A549 (cell line): ENCODE results near the gene ZSCAN12. TPM values are rescaled to one million over a fixed set of nuclear protein-coding genes. Genes with fewer than 3 reads are reported as not detected.

Experiments
- ATAC-seq, 2 experiments: fragments of 200-7000 bp in 1 of 2; fragments of >200 bp in 1 of 2; cut with Nextera tagmentation in 1 of 2; cut with Tn5 transposase in 1 of 2; 3 replicates each; pipeline versions ENCODE4 v1.8.0 to v1.9.1; 2018 to 2020; ENCODE audit warnings: mild to moderate bottlenecking in 1 of 2, moderate library complexity in 1 of 2
- CTCF ChIA-PET: fragments of 300-600 bp; sonication (Branson Sonifier 250); formaldehyde crosslinking; extraction: SDS; loops from one replicate; lab custom pipeline; 2021; ENCODE audit warnings: antibody characterized with exemption, inconsistent platforms; lab: Yijun Ruan, JAX
- POLR2A ChIA-PET: fragments of 350-600 bp; formaldehyde crosslinking; extraction: SDS; loops from one replicate; lab custom pipeline; 2021; ENCODE audit warnings: antibody characterized with exemption, inconsistent platforms; lab: Yijun Ruan, JAX
- DNase-seq, 2 experiments: peaks; one replicate each; pipeline versions ENCODE4 v3.0.0 to v3.0.0-alpha.2; 2011 to 2016; ENCODE audit warnings: low read depth in 1 of 2, low spot score in 1 of 2
- FAIRE-seq: peaks from 2 replicates; lab custom pipeline; 2011; peaks lifted over from hg19 to GRCh38; lab: Jason Lieb, UNC
- H3K27ac ChIP-seq, 2 experiments: fragments of >200 bp; sonication (Bioruptor Twin); formaldehyde crosslinking; 3 replicates each; pipeline ENCODE4 v1.5.1; 2016 to 2017
- H3K4me1 ChIP-seq: fragments of >200 bp; sonication (Bioruptor Twin); formaldehyde crosslinking; 3 replicates; pipeline ENCODE4 v1.6.1; 2016
- H3K4me2 ChIP-seq: fragments of >200 bp; sonication (Bioruptor Twin); formaldehyde crosslinking; 3 replicates; pipeline ENCODE4 v1.6.1; 2016
- H3K4me3 ChIP-seq: fragments of >200 bp; sonication (Bioruptor Twin); formaldehyde crosslinking; 3 replicates; pipeline ENCODE4 v1.5.1; 2016
- H3K9me3 ChIP-seq: fragments of >200 bp; sonication (Bioruptor Twin); formaldehyde crosslinking; 3 replicates; pipeline ENCODE4 v1.6.1; 2016
- BCL3 ChIP-seq: fragments of >200 bp; sonication (Bioruptor Twin); formaldehyde crosslinking; IDR thresholded peaks from 3 replicates; pipeline ENCODE4 v1.6.1; 2016
- CBX2 ChIP-seq: fragments of 200-600 bp; sonication (generic); IDR thresholded peaks from 2 replicates; pipeline ENCODE4 v1.6.1; 2016; ENCODE audit warnings: low read depth, mild to moderate bottlenecking, borderline replicate concordance
- E2F6 ChIP-seq: IDR thresholded peaks from 2 replicates; pipeline ENCODE4 v1.6.1; 2012; ENCODE audit warnings: low read depth, borderline replicate concordance
- EP300 ChIP-seq, 2 experiments: fragments of >200 bp; sonication (Bioruptor Twin); formaldehyde crosslinking; IDR thresholded peaks; 2 replicates in 1 of 2; 3 replicates in 1 of 2; pipeline ENCODE4 v1.6.1; 2016 to 2017
- ESRRA ChIP-seq: fragments of 150-350 bp; IDR thresholded peaks from 2 replicates; pipeline ENCODE4 v1.6.1; 2014; ENCODE audit warnings: mild to moderate bottlenecking, low read length, borderline replicate concordance
- FOSB ChIP-seq: fragments of 250-450 bp; sonication (Bioruptor Pico); IDR thresholded peaks from 2 replicates; pipeline ENCODE4 v1.5.0; 2020; ENCODE audit warnings: mild to moderate bottlenecking, moderate library complexity
- GATA3 ChIP-seq: IDR thresholded peaks from 2 replicates; pipeline ENCODE4 v1.6.1; 2012; ENCODE audit warnings: borderline replicate concordance
- HEYL ChIP-seq: fragments of 250-450 bp; sonication (Bioruptor Pico); IDR thresholded peaks from 2 replicates; pipeline ENCODE4 v1.8.0; 2021; ENCODE audit warnings: mild to moderate bottlenecking, moderate library complexity
- HOXA7 ChIP-seq: fragments of 250-450 bp; sonication (Bioruptor Pico); IDR thresholded peaks from 2 replicates; pipeline ENCODE4 v1.5.0; 2020; ENCODE audit warnings: mild to moderate bottlenecking, moderate library complexity
- HOXB13 ChIP-seq: fragments of 250-450 bp; sonication (Bioruptor Pico); IDR thresholded peaks from 2 replicates; pipeline ENCODE4 v1.5.0; 2020; ENCODE audit warnings: low read depth, mild to moderate bottlenecking, moderate library complexity
- HOXB5 ChIP-seq: fragments of 250-450 bp; sonication (Bioruptor Pico); IDR thresholded peaks from 2 replicates; pipeline ENCODE4 v1.5.0; 2020; ENCODE audit warnings: mild to moderate bottlenecking, moderate library complexity
- JUN ChIP-seq, 2 experiments: fragments of >200 bp; sonication (Bioruptor Twin); formaldehyde crosslinking; IDR thresholded peaks; 2 replicates in 1 of 2; 3 replicates in 1 of 2; pipeline ENCODE4 v1.6.1; 2016 to 2017
- MAX ChIP-seq: IDR thresholded peaks from 2 replicates; pipeline ENCODE4 v1.6.1; 2012
- MAZ ChIP-seq: fragments of 150-350 bp; IDR thresholded peaks from 2 replicates; pipeline ENCODE4 v1.6.1; 2014; ENCODE audit warnings: antibody characterized with exemption, low read depth, low read length, borderline replicate concordance
- MYC ChIP-seq: IDR thresholded peaks from 2 replicates; pipeline ENCODE4 v1.6.1; 2012; ENCODE audit warnings: mild to moderate bottlenecking, inconsistent platforms, low read length, improper control_type of control experiment, borderline replicate concordance
- NFE2L2 ChIP-seq: fragments of 150-350 bp; conservative IDR thresholded peaks from 2 replicates; pipeline ENCODE4 v1.6.1; 2014; ENCODE audit warnings: low read length
- NPAS2 ChIP-seq: fragments of 250-450 bp; sonication (Bioruptor Pico); IDR thresholded peaks from 2 replicates; pipeline ENCODE4 v1.8.0; 2022; ENCODE audit warnings: mild to moderate bottlenecking, moderate library complexity, borderline replicate concordance
- PHF8 ChIP-seq: fragments of 200-600 bp; sonication (generic); IDR thresholded peaks from 2 replicates; pipeline ENCODE4 v1.6.1; 2016; ENCODE audit warnings: low read depth, mild to moderate bottlenecking, antibody characterized with exemption, moderate library complexity, borderline replicate concordance
- RAD21 ChIP-seq, 2 experiments: fragments of >200 bp in 1 of 2; sonication (Bioruptor Twin) in 1 of 2; formaldehyde crosslinking in 1 of 2; IDR thresholded peaks in 1 of 2; conservative IDR thresholded peaks in 1 of 2; 2 replicates in 1 of 2; 3 replicates in 1 of 2; pipeline ENCODE4 v1.6.1; 2012 to 2018; ENCODE audit warnings: inconsistent platforms in 1 of 2
- RNF2 ChIP-seq: fragments of 200-600 bp; sonication (generic); IDR thresholded peaks from 2 replicates; pipeline ENCODE4 v1.6.1; 2016; ENCODE audit warnings: low read depth, mild to moderate bottlenecking, antibody characterized with exemption, moderate library complexity, borderline replicate concordance
- SMC3 ChIP-seq: fragments of >200 bp; sonication (Bioruptor Twin); formaldehyde crosslinking; IDR thresholded peaks from 3 replicates; pipeline ENCODE4 v1.6.1; 2018; ENCODE audit warnings: inconsistent platforms
- SREBF2 ChIP-seq: fragments of 450-650 bp; IDR thresholded peaks from 2 replicates; pipeline ENCODE4 v1.6.1; 2014; ENCODE audit warnings: mild to moderate bottlenecking, moderate library complexity
- TFCP2L1 ChIP-seq: fragments of 250-450 bp; sonication (Bioruptor Pico); IDR thresholded peaks from 2 replicates; pipeline ENCODE4 v1.5.0; 2021; ENCODE audit warnings: mild to moderate bottlenecking
- TP53 ChIP-seq: fragments of 250-450 bp; sonication (Bioruptor Pico); IDR thresholded peaks from 2 replicates; pipeline ENCODE4 v1.5.0; 2021; ENCODE audit warnings: mild to moderate bottlenecking, moderate library complexity
- ZC3H11A ChIP-seq: fragments of 450-650 bp; IDR thresholded peaks from 2 replicates; pipeline ENCODE4 v1.6.1; 2014; ENCODE audit warnings: antibody characterized with exemption, mild to moderate bottlenecking
- ZSCAN20 ChIP-seq: fragments of 250-450 bp; sonication (Bioruptor Pico); IDR thresholded peaks from 2 replicates; pipeline ENCODE4 v1.8.0; 2022; ENCODE audit warnings: mild to moderate bottlenecking, moderate library complexity
- WGBS: methylation state at CpG from one replicate; pipeline ENCODE4 v1.1.6; 2017; ENCODE audit errors: missing lambda C conversion rate; 5-methylcytosine and 5-hydroxymethylcytosine counted together
- polyA plus RNA-seq, 4 experiments: library from polyadenylated mRNA; depleted of rRNA in 3 of 4; stranded (reverse); fragments of >200 nt; fragmentation: RNase III in 1 of 4; extraction: RNeasy Plus Mini Kit Qiagen cat#74134 plus additional on column Dnase treatment in 1 of 4; gene quantifications; 2 replicates in 3 of 4; 3 replicates in 1 of 4; pipeline ENCODE4 v1.2.3, GENCODE V29; 2011 to 2017

ZSCAN12 gene
- polyA plus RNA-seq, 2 of the 4 experiments (the other 2 are of a cell fraction) = 1.9 to 3.3 TPM

GRCh38 chr6:28429781-28430180, 30.2 kb upstream of the ZSCAN12 start:
- DNase-seq = no peak
- FAIRE-seq = no peak
- H3K27ac ChIP-seq = no peak overlapping the region
- no peaks in the 10 kb centered on the region for H3K9me3 ChIP-seq
- H3K4me1 ChIP-seq = no peaks in the 10 kb centered on the region
- H3K4me2 ChIP-seq = no peak overlapping the region
- 66% methylated on average over 14 of the region's 16 CpGs for WGBS
- TF ChIP-seq SMC3 (no peak), FOSB (CRISPR knock-in tag) (no peak), SREBF2 (no peak), ZC3H11A (no peak), HOXB5 (CRISPR knock-in tag) (no peak), EP300 (IDR thresholded peaks at IDR 0.05) (no peak), HOXB13 (CRISPR knock-in tag) (no peak), MYC (no peak), HEYL (CRISPR knock-in tag) (no peak)
- no peak for ATAC-seq
- H3K4me3 ChIP-seq = no peak overlapping the region
- CTCF ChIA-PET = no interaction called here
- POLR2A ChIA-PET = no interaction called here

- no peaks in the 10 kb centered on the region for H3K9me3 ChIP-seq
- H3K27ac ChIP-seq = no peak overlapping the region
- no peak overlapping the region for H3K4me2 ChIP-seq
- 58% methylated on average over 4 of the region's 4 CpGs for WGBS
- ChIA-PET CTCF (no interaction called here), POLR2A (no interaction called here)
- FAIRE-seq (no peak), ATAC-seq (no peak), DNase-seq (no peak)
- H3K4me1 ChIP-seq = no peaks in the 10 kb centered on the region
- TF ChIP-seq E2F6 (no peak), BCL3 (no peak), TP53 (CRISPR knock-in tag) (no peak), RNF2 (no peak), JUN (IDR thresholded peaks at IDR 0.05) (no peak), PHF8 (no peak), NPAS2 (CRISPR knock-in tag) (no peak), HEYL (CRISPR knock-in tag) (no peak), CBX2 (no peak), TFCP2L1 (CRISPR knock-in tag) (no peak), ESRRA (no peak), ZSCAN20 (CRISPR knock-in tag) (no peak), HOXA7 (CRISPR knock-in tag) (no peak), MAZ (no peak), MAX (no peak), NFE2L2 (no peak), RAD21 (conservative IDR thresholded peaks at IDR 0.05 in 1 of 2, IDR thresholded peaks at IDR 0.05 in 1 of 2) (no peak), GATA3 (no peak)
- H3K4me3 ChIP-seq = no peak overlapping the region
Measured at GRCh38 chr6:28425944-28426541, 26.5 kb upstream of the ZSCAN12 start.
